ENCODE results near the gene SIAH3. TPM values are rescaled to one million over a fixed set of nuclear protein-coding genes. Genes with fewer than 3 reads are reported as not detected.
"Not testable (repeated sequence)": the region's sequence is repeated elsewhere in the genome, so short reads cannot be mapped to it uniquely, and the experiment has no call there.

The SIAH3 gene
- total RNA-seq = 0.05 and 0.10 TPM in 2 replicates

- intact Hi-C loops (cut with micrococcal nuclease) = no loop called here
Observed at GRCh38 chr13:45851171-45851921, at the start of gene SIAH3. Gene SIAH3, minus strand, starts transcription at chr13:45851753. Its CDS starts 124 bp downstream, at chr13:45851629.

- intact Hi-C loops (cut with micrococcal nuclease) = no loop called here
Observed at GRCh38 chr13:45899406-45899805, 47.9 kb upstream of the SIAH3 start.

GRCh38 chr13:45897562-45897961 lies 46.0 kb upstream of the SIAH3 start:
- intact Hi-C loops (cut with micrococcal nuclease) = no loop called here

GRCh38 chr13:45896285-45896684 lies 44.7 kb upstream of the SIAH3 start:
- intact Hi-C loops (cut with micrococcal nuclease) = no loop called here

GRCh38 chr13:45895881-45896280 lies 44.3 kb upstream of the SIAH3 start:
- intact Hi-C loops (cut with micrococcal nuclease) = no loop called here

GRCh38 chr13:45892513-45892912 lies 41.0 kb upstream of the SIAH3 start:
- intact Hi-C loops (cut with micrococcal nuclease) = no loop called here

- intact Hi-C loops (cut with micrococcal nuclease) = no loop called here
Observed at GRCh38 chr13:45889590-45890243, 38.2 kb upstream of the SIAH3 start.

- intact Hi-C loops (cut with micrococcal nuclease) = no loop called here
Observed at GRCh38 chr13:45886466-45886865, 34.9 kb upstream of the SIAH3 start.

GRCh38 chr13:45885194-45885593 lies 33.6 kb upstream of the SIAH3 start:
- intact Hi-C loops (cut with micrococcal nuclease) = no loop called here

GRCh38 chr13:45882626-45883025 lies 31.1 kb upstream of the SIAH3 start:
- intact Hi-C loops (cut with micrococcal nuclease) = no loop called here

GRCh38 chr13:45881353-45881752 lies 29.8 kb upstream of the SIAH3 start:
- intact Hi-C loops (cut with micrococcal nuclease) = no loop called here

GRCh38 chr13:45880242-45880641 lies 28.7 kb upstream of the SIAH3 start:
- intact Hi-C loops (cut with micrococcal nuclease) = no loop called here

GRCh38 chr13:45879666-45880065 lies 28.1 kb upstream of the SIAH3 start:
- intact Hi-C loops (cut with micrococcal nuclease) = no loop called here

- intact Hi-C loops (cut with micrococcal nuclease) = no loop called here
Observed at GRCh38 chr13:45878966-45879365, 27.4 kb upstream of the SIAH3 start.

GRCh38 chr13:45876781-45877180 lies 25.2 kb upstream of the SIAH3 start:
- intact Hi-C loops (cut with micrococcal nuclease) = no loop called here

GRCh38 chr13:45875951-45876350 lies 24.4 kb upstream of the SIAH3 start:
- intact Hi-C loops (cut with micrococcal nuclease) = no loop called here

GRCh38 chr13:45873491-45874325 lies 22.2 kb upstream of the SIAH3 start:
- intact Hi-C loops (cut with micrococcal nuclease) = no loop called here

GRCh38 chr13:45872566-45872965 lies 21.0 kb upstream of the SIAH3 start:
- intact Hi-C loops (cut with micrococcal nuclease) = no loop called here

- intact Hi-C loops (cut with micrococcal nuclease) = not testable (repeated sequence)
Observed at GRCh38 chr13:45871201-45871600, 19.6 kb upstream of the SIAH3 start.

GRCh38 chr13:45870232-45870631 lies 18.7 kb upstream of the SIAH3 start:
- intact Hi-C loops (cut with micrococcal nuclease) = no loop called here

GRCh38 chr13:45865414-45865813 lies 13.9 kb upstream of the SIAH3 start:
- intact Hi-C loops (cut with micrococcal nuclease) = no loop called here

Measured in T-helper 1 cell treated with Interleukin-12 subunit alpha and Interleukin-12 subunit beta and Interleukin-4 antibody, amounts not matched to agents 30 ng/mL and 1 ng/mL, for 36 hours (primary cell).